ENCODE results near the gene SERBP1.

GRCh38 chr1:67436511-67437055 is 6.4 kb upstream of the SERBP1 start:
- TF ChIP-seq EZH2 (IDR thresholded peaks at IDR 0.05; ENCODE audit: insufficient read depth, low read length) (no peak), CTCF (IDR thresholded peaks at IDR 0.05; ENCODE audit: insufficient read depth, low read depth, low read length) (no peak)

Measured in astrocyte (in vitro differentiated cells and primary cell).